DND-41 (cell line): ENCODE results near the gene ZIM2.
A peak's percentile ranks its signal among the peaks of the same experiment; 100 is the strongest.

Source experiments
- ATAC-seq: fragments of 200-7000 bp; cut with Tn5 transposase; 3 replicates; pipeline ENCODE4 v1.9.1; 2021; ENCODE audit warnings: low read depth; ENCODE audit not compliant: insufficient read depth
- DNase-seq: peaks from one replicate; pipeline ENCODE4 v3.0.0-alpha.2; 2020
- H2AFZ ChIP-seq: 2 replicates; pipeline ENCODE4 v1.6.0; 2012; ENCODE audit warnings: low read depth, low read length
- H3K27ac ChIP-seq: 2 replicates; pipeline ENCODE4 v1.5.1; 2012; ENCODE audit warnings: low read length, inconsistent platforms
- H3K27me3 ChIP-seq: fragments of 200-600 bp; sonication (generic); 2 replicates; pipeline ENCODE4 v1.6.0; 2012; ENCODE audit warnings: low read length, mild to moderate bottlenecking, inconsistent platforms; ENCODE audit not compliant: insufficient read depth, poor library complexity
- H3K36me3 ChIP-seq: 2 replicates; pipeline ENCODE4 v1.5.1; 2012; ENCODE audit warnings: low read length, inconsistent platforms; ENCODE audit not compliant: insufficient read depth
- H3K4me1 ChIP-seq: 2 replicates; pipeline ENCODE4 v1.5.1; 2012; ENCODE audit warnings: mild to moderate bottlenecking, low read length; ENCODE audit not compliant: insufficient read depth
- H3K4me2 ChIP-seq: 2 replicates; pipeline ENCODE4 v1.6.0; 2012; ENCODE audit warnings: mild to moderate bottlenecking, moderate library complexity, low read length, inconsistent platforms; ENCODE audit not compliant: insufficient read depth
- H3K4me3 ChIP-seq, 2 experiments: fragments of 200-600 bp in 1 of 2; shearing (Covaris generic) in 1 of 2; 2 replicates each; pipeline ENCODE4 v1.5.1; 2012 to 2016; ENCODE audit warnings: inconsistent platforms in 2 of 2, low read length in 2 of 2, mild to moderate bottlenecking in 2 of 2, low read depth in 1 of 2, moderate library complexity in 1 of 2
- H3K79me2 ChIP-seq: 2 replicates; pipeline ENCODE4 v1.6.0; 2012; ENCODE audit warnings: low read length, inconsistent platforms; ENCODE audit not compliant: insufficient read depth
- H3K9ac ChIP-seq: 2 replicates; pipeline ENCODE4 v1.6.0; 2012; ENCODE audit warnings: low read depth, mild to moderate bottlenecking, inconsistent platforms, low read length, moderate library complexity
- H3K9me3 ChIP-seq: 2 replicates; pipeline ENCODE4 v1.5.1; 2012; ENCODE audit warnings: low read length, moderate library complexity, mild to moderate bottlenecking, inconsistent platforms; ENCODE audit not compliant: insufficient read depth, severe bottlenecking
- H4K20me1 ChIP-seq: 2 replicates; pipeline ENCODE4 v1.6.0; 2012; ENCODE audit warnings: low read length; ENCODE audit not compliant: insufficient read depth
- EZH2 ChIP-seq: IDR thresholded peaks from 3 replicates; pipeline ENCODE4 v1.6.1; 2012; ENCODE audit warnings: borderline replicate concordance, low read depth, mild to moderate bottlenecking, moderate library complexity, low read length, inconsistent platforms; ENCODE audit not compliant: severe bottlenecking
- TF ChIP-seq, protein P1 (sequence below): IDR thresholded peaks from 2 replicates; pipeline ENCODE4 v1.5.1; 2012; ENCODE audit warnings: borderline replicate concordance, low read length, moderate library complexity, mild to moderate bottlenecking; ENCODE audit not compliant: poor library complexity, severe bottlenecking; ENCODE audit errors: extremely low read depth

Gene ZIM2

DNA sequence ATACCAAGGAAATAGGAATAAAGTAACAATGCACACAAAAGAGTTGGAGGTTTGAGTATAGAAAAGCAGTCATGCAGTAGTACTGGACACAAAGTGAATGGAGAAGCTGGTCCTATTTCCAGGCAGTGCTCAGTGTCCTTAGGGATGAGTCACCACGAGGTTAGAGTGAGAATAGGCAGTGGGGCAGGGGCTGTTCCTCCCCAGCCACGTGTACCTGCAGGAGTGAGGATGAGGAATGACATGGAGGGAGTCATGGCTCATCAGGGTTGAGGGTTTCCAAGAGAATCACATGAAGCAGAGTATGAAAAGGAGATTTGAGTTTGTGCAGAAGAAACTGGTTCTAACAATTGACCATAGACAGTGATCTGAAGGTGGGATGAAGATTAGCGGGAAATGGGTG, 94.2 kb downstream of the ZIM2 start:
- Histone ChIP-seq H3K4me2 (no peak overlapping the region), H3K4me1 (no peaks in the 10 kb centered on the region), H3K9me3 (no peaks in the 10 kb centered on the region), H3K4me3 (no peak overlapping the region), H3K79me2 (no peaks in the 10 kb centered on the region), H2AFZ (no peak overlapping the region), H3K27me3 (no peaks in the 10 kb centered on the region), H3K36me3 (no peaks in the 10 kb centered on the region), H4K20me1 (no peaks in the 10 kb centered on the region; the same call in 1 of the 2 replicates), H3K9ac (no peak overlapping the region), H3K27ac (no peak overlapping the region)
- no peak for ATAC-seq
- TF ChIP-seq EZH2: no peak
- TF ChIP-seq, protein P1, sequence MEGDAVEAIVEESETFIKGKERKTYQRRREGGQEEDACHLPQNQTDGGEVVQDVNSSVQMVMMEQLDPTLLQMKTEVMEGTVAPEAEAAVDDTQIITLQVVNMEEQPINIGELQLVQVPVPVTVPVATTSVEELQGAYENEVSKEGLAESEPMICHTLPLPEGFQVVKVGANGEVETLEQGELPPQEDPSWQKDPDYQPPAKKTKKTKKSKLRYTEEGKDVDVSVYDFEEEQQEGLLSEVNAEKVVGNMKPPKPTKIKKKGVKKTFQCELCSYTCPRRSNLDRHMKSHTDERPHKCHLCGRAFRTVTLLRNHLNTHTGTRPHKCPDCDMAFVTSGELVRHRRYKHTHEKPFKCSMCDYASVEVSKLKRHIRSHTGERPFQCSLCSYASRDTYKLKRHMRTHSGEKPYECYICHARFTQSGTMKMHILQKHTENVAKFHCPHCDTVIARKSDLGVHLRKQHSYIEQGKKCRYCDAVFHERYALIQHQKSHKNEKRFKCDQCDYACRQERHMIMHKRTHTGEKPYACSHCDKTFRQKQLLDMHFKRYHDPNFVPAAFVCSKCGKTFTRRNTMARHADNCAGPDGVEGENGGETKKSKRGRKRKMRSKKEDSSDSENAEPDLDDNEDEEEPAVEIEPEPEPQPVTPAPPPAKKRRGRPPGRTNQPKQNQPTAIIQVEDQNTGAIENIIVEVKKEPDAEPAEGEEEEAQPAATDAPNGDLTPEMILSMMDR: no peak
- DNase-seq: no peak

DNA sequence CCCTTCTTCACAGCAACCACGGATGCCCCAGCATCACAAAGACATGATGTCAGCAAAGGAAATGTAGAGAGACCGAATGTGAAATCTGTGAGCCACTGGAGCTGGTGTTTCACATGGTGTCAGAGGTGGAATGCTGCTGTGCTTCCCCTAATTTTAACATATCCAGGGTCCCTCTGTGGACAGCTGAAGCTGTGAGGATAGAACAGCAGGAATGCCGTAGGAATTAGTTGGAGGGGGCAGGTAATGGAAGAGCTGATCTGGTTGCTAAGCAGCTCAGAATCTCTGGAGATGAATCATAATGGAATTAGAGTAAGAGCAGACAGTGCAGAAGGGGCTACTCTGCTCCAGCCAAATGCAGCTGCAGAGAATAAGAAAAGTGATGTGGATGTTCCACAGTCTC, 100.0 kb downstream of the ZIM2 start:
- H3K4me2 ChIP-seq: no peak overlapping the region
- no peaks in the 10 kb centered on the region for H3K4me1 ChIP-seq
- no peak for DNase-seq
- no peaks in the 10 kb centered on the region for H4K20me1 ChIP-seq
- H3K9ac ChIP-seq: no peak overlapping the region
- ATAC-seq: no peak
- no peaks in the 10 kb centered on the region for H3K27me3 ChIP-seq
- no peak overlapping the region for H3K4me3 ChIP-seq
- TF ChIP-seq, protein P1: no peak
- TF ChIP-seq EZH2: no peak
- no peaks in the 10 kb centered on the region for H3K36me3 ChIP-seq
- no peak overlapping the region for H2AFZ ChIP-seq
- H3K79me2 ChIP-seq: no peaks in the 10 kb centered on the region
- no peak overlapping the region for H3K27ac ChIP-seq
- H3K9me3 ChIP-seq: no peaks in the 10 kb centered on the region

DNA sequence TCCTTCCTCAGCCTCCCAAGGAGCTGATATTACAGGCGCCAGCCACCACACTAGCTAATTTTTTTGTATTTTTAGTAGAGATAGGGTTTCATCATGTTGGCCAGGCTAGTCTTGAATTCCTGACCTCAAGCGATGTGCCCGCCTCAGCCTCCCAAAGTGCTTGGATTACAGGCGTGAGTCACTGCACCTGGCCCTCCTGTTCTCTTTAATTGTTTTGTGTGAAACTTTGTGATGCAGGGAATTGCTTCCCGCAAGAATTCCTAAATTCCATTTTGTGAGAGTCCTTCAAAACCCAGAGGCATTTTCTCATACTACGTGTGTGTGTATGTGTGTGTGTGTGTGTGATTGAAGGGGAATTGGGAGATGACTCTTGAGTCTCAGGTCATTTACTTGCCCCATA, 104.0 kb downstream of the ZIM2 start:
- no peak overlapping the region for H3K9ac ChIP-seq
- H3K4me2 ChIP-seq: no peak overlapping the region
- H4K20me1 ChIP-seq: no peaks in the 10 kb centered on the region
- no peak for DNase-seq
- no peaks in the 10 kb centered on the region for H3K36me3 ChIP-seq
- no peak for ATAC-seq
- no peak overlapping the region for H2AFZ ChIP-seq
- no peak overlapping the region for H3K27ac ChIP-seq
- no peaks in the 10 kb centered on the region for H3K79me2 ChIP-seq
- no peaks in the 10 kb centered on the region for H3K27me3 ChIP-seq
- no peak for TF ChIP-seq EZH2
- TF ChIP-seq, protein P1: no peak
- no peak overlapping the region for H3K4me3 ChIP-seq
- no peaks in the 10 kb centered on the region for H3K4me1 ChIP-seq
- H3K9me3 ChIP-seq: no peaks in the 10 kb centered on the region

DNA sequence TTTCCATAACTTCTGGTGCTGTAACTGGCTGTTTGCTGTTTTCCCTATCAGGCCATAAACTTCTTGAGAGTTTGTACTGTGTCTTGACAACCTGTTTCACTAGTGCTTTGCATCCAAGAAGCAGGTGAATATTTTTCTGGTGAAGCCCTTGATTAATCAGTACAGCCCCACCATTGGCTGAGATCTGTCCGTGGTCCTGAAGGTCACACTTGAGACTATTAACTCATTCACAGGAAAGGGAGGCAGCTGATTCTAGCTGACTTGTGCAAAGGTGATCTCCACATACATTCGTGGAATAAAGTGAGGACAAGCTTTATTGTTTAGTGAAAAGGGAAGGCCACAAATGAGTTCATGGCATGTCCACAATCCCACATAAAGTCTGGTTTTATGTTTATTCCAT, 107.5 kb downstream of the ZIM2 start:
- Histone ChIP-seq H3K4me1 (no peaks in the 10 kb centered on the region), H3K9me3 (no peaks in the 10 kb centered on the region), H3K27ac (no peak overlapping the region), H3K9ac (no peak overlapping the region), H3K27me3 (no peaks in the 10 kb centered on the region), H3K36me3 (no peaks in the 10 kb centered on the region), H2AFZ (no peak overlapping the region), H3K79me2 (no peaks in the 10 kb centered on the region), H3K4me2 (no peak overlapping the region), H3K4me3 (no peak overlapping the region), H4K20me1 (no peaks in the 10 kb centered on the region)
- TF ChIP-seq, protein P1: no peak
- no peak for TF ChIP-seq EZH2
- DNase-seq: peak; percentile 61
- ATAC-seq: 0 out of 3 replicates have a peak, but pooled peaks have one; percentile 56
